HepG2 (cell line): ENCODE measurements around the gene HCLS1. TPM values are rescaled to one million over a fixed set of nuclear protein-coding genes. Genes with fewer than 3 reads are reported as not detected.

Experiments
- ATAC-seq: fragments of 200-7000 bp; cut with Tn5 transposase; 3 replicates; pipeline ENCODE4 v1.9.1; 2020; ENCODE audit warnings: mild to moderate bottlenecking, moderate library complexity
- BruUV-seq: library from RNA; stranded (reverse); fragments of 400-500 nt; replicated peaks from 2 replicates; lab custom pipeline; 2021; lab: Mats Ljungman, UMichigan
- CTCF ChIA-PET: fragments of 300-600 bp; formaldehyde crosslinking; extraction: SDS; loops from one replicate; lab custom pipeline; 2021; ENCODE audit warnings: low total read pairs, inconsistent platforms, low intra/inter-chr PET ratio; lab: Yijun Ruan, JAX
- POLR2A ChIA-PET: fragments of 350-600 bp; sonication (Branson Sonifier 250); formaldehyde crosslinking; loops from one replicate; lab custom pipeline; 2020; ENCODE audit warnings: antibody characterized with exemption, inconsistent platforms; lab: Yijun Ruan, JAX
- DNase-seq: peaks from one replicate; pipeline ENCODE4 v3.0.0-alpha.2; 2015; ENCODE audit warnings: low spot score
- FAIRE-seq: peaks from 3 replicates; lab custom pipeline; 2011; peaks lifted over from hg19 to GRCh38; lab: Jason Lieb, UNC
- H2AFZ ChIP-seq: one replicate; pipeline ENCODE4 v1.6.1; 2011; ENCODE audit warnings: low read length, inconsistent platforms
- H3K27ac ChIP-seq: fragments of 300-600 bp; 3 replicates; pipeline ENCODE4 v1.8.0; 2011; ENCODE audit warnings: mixed run types, mild to moderate bottlenecking, mixed read lengths, low read length, inconsistent platforms; ENCODE audit not compliant: insufficient read depth; ENCODE audit errors: extremely low read length
- H3K27me3 ChIP-seq, 2 experiments: fragments of 200-600 bp in 1 of 2; 2 replicates in 1 of 2; 3 replicates in 1 of 2; pipeline versions ENCODE4 v1.6.0 to v1.8.0; 2011; ENCODE audit warnings: low read length in 2 of 2, mild to moderate bottlenecking in 2 of 2, moderate library complexity in 2 of 2, inconsistent platforms in 1 of 2; ENCODE audit not compliant: insufficient read depth in 2 of 2, control insufficient read depth in 1 of 2
- H3K36me3 ChIP-seq, 2 experiments: fragments of 200-600 bp in 1 of 2; replicated peaks in 1 of 2; 2 replicates in 1 of 2; 3 replicates in 1 of 2; pipeline versions ENCODE4 v1.5.1 to v1.8.0; 2011; ENCODE audit warnings: low read length in 2 of 2, inconsistent platforms in 1 of 2; ENCODE audit not compliant: insufficient read depth in 2 of 2, control insufficient read depth in 1 of 2
- H3K4me1 ChIP-seq: 2 replicates; pipeline ENCODE4 v1.5.1; 2012; ENCODE audit warnings: low read length, inconsistent platforms; ENCODE audit not compliant: insufficient read depth
- H3K4me2 ChIP-seq: 2 replicates; pipeline ENCODE4 v1.6.0; 2011; ENCODE audit warnings: low read depth, low read length, inconsistent platforms
- H3K4me3 ChIP-seq, 3 experiments: fragments of 200-600 bp in 1 of 3; sonication (generic), shearing (Covaris generic) in 1 of 3; replicated peaks in 1 of 3; 2 replicates each; pipeline ENCODE4 v1.5.1; 2011 to 2016; ENCODE audit warnings: low read length in 3 of 3, inconsistent platforms in 2 of 3, low read depth in 2 of 3, mild to moderate bottlenecking in 2 of 3, control low read depth in 1 of 3, mixed read lengths in 1 of 3; ENCODE audit not compliant: insufficient read depth in 1 of 3
- H3K79me2 ChIP-seq: one replicate; pipeline ENCODE4 v1.6.1; 2011; ENCODE audit warnings: low read length, inconsistent platforms; ENCODE audit not compliant: insufficient read depth
- H3K9ac ChIP-seq: 2 replicates; pipeline ENCODE4 v1.6.0; 2011; ENCODE audit warnings: mild to moderate bottlenecking, low read depth, low read length, inconsistent platforms; ENCODE audit not compliant: insufficient read depth
- H3K9me3 ChIP-seq: 2 replicates; pipeline ENCODE4 v1.5.1; 2012; ENCODE audit warnings: mild to moderate bottlenecking, low read length
- H4K20me1 ChIP-seq: 2 replicates; pipeline ENCODE4 v1.6.0; 2011; ENCODE audit warnings: inconsistent platforms, mild to moderate bottlenecking, low read length, moderate library complexity; ENCODE audit not compliant: insufficient read depth
- CAMTA2 ChIP-seq: sonication (generic); formaldehyde crosslinking; IDR thresholded peaks from 2 replicates; pipeline ENCODE4 v1.4.0; 2020; ENCODE audit warnings: mild to moderate bottlenecking, missing genetic modification reagents, borderline replicate concordance
- NFATC3 ChIP-seq: sonication (generic); formaldehyde crosslinking; IDR thresholded peaks from 2 replicates; pipeline ENCODE4 v1.5.1; 2020; ENCODE audit warnings: mild to moderate bottlenecking, missing genetic modification reagents
- TCF12 ChIP-seq, 2 experiments: fragments of 450-650 bp in 1 of 2; sonication (generic) in 1 of 2; formaldehyde crosslinking in 1 of 2; IDR thresholded peaks; 2 replicates each; pipeline versions ENCODE4 v1.6.1 to v1.8.0; 2017 to 2022; ENCODE audit warnings: antibody characterized with exemption in 1 of 2, mild to moderate bottlenecking in 1 of 2, missing genetic modification reagents in 1 of 2, moderate library complexity in 1 of 2
- ZNF18 ChIP-seq: sonication (generic); formaldehyde crosslinking; IDR thresholded peaks from 2 replicates; pipeline ENCODE4 v1.8.0; 2022; ENCODE audit warnings: mild to moderate bottlenecking, missing genetic modification reagents; ENCODE audit not compliant: insufficient replicate concordance
- ZNF281 ChIP-seq: sonication (generic); formaldehyde crosslinking; IDR thresholded peaks from 2 replicates; pipeline ENCODE4 v1.4.0; 2020; ENCODE audit warnings: missing genetic modification reagents, borderline replicate concordance
- ZNF326 ChIP-seq: sonication (generic); formaldehyde crosslinking; IDR thresholded peaks from 2 replicates; pipeline ENCODE4 v1.4.0; 2020; ENCODE audit warnings: missing genetic modification reagents, borderline replicate concordance
- ZNF446 ChIP-seq: sonication (generic); formaldehyde crosslinking; IDR thresholded peaks from 2 replicates; pipeline ENCODE4 v1.5.0; 2020; ENCODE audit warnings: mild to moderate bottlenecking, missing genetic modification reagents
- ZNF703 ChIP-seq: sonication (generic); formaldehyde crosslinking; IDR thresholded peaks from 2 replicates; pipeline ENCODE4 v1.5.1; 2020; ENCODE audit warnings: missing genetic modification reagents, mild to moderate bottlenecking, moderate library complexity, borderline replicate concordance
- WGBS: methylation state at CpG from one replicate; pipeline ENCODE4 v1.1.6; 2017; ENCODE audit warnings: low lambda C conversion rate; 5-methylcytosine and 5-hydroxymethylcytosine counted together
- in situ Hi-C: cut with HindIII; loops from 2 replicates; pipeline ENCODE4 v1.10.0; 2017; ENCODE audit warnings: low pct_unique_long_range_greater_than_20kb; ENCODE audit not compliant: extremely low pct_ligation_motif_present
- intact Hi-C: fragments of 100-400 bp; cut with micrococcal nuclease; formaldehyde crosslinking; loops from one replicate; pipeline ENCODE4 v1.10.0; 2022; ENCODE audit not compliant: unreplicated experiment
- polyA plus RNA-seq, 8 experiments: library from polyadenylated mRNA; depleted of rRNA in 3 of 8; stranded (reverse) in 7 of 8; unstranded in 1 of 8; fragments of >200 nt; fragmentation: Illumina TruSeq in 4 of 8; extraction: Trizol in 4 of 8; gene quantifications; 2 replicates each; pipeline versions ENCODE4 v1.2.1 to v1.2.3, GENCODE V29; 2011 to 2016; ENCODE audit warnings: low read depth in 4 of 8, missing spikeins in 1 of 8, mixed read lengths in 1 of 8; ENCODE audit not compliant: insufficient read depth in 1 of 8
- total RNA-seq, 5 experiments: library from RNA; depleted of rRNA; stranded (reverse); fragments of >200 nt; fragmentation: Illumina TruSeq; extraction: Trizol; gene quantifications; 2 replicates each; pipeline ENCODE4 v1.2.3, GENCODE V29; 2016; ENCODE audit warnings: low read depth in 1 of 5

The HCLS1 gene
- total and polyA plus RNA-seq, 2 of the 13 experiments (the other 11 are each of a cell fraction or from before 2014, with no cell fraction given) = not detected

GRCh38 chr3:121649645-121650044 is 11.1 kb downstream of the HCLS1 start (continued):
- TF ChIP-seq NFATC3 (CRISPR knock-in tag) = no peak

- no peak for ATAC-seq
- CTCF ChIA-PET = no interaction called here
These were observed 12.3 kb downstream of the HCLS1 start for GRCh38 chr3:121648219-121648958.

More at GRCh38 chr3:121648219-121648958, 12.3 kb downstream of the HCLS1 start:
- TF ChIP-seq CAMTA2 = no peak
- TF ChIP-seq ZNF703 (CRISPR knock-in tag) = no peak
- no peak for TF ChIP-seq ZNF281 (CRISPR knock-in tag)
- no peak for TF ChIP-seq TCF12 (IDR thresholded peaks at IDR 0.05)
- no peak for TF ChIP-seq TCF12 (CRISPR knock-in tag; IDR thresholded peaks at IDR 0.05)
- no peak for TF ChIP-seq ZNF18 (CRISPR knock-in tag)
- TF ChIP-seq ZNF326 (CRISPR knock-in tag) = no peak
- no peak for TF ChIP-seq ZNF446 (CRISPR knock-in tag)
- POLR2A ChIA-PET = no interaction called here
- 57% methylated on average over 6 of the region's 6 CpGs for WGBS
- DNase-seq = no peak
- Histone ChIP-seq H3K9ac (no peak overlapping the region), H3K27me3 (no peaks in the 10 kb centered on the region), H2AFZ (no peak overlapping the region), H4K20me1 (no peaks in the 10 kb centered on the region), H3K79me2 (no peaks in the 10 kb centered on the region), H3K4me1 (no peaks in the 10 kb centered on the region), H3K9me3 (no peaks in the 10 kb centered on the region), H3K27ac (no peak overlapping the region), H3K4me3 (no peak overlapping the region), H3K4me2 (no peak overlapping the region), H3K36me3 (no peaks in the 10 kb centered on the region)
- FAIRE-seq = no peak
- intact Hi-C loops = no loop called here
- BruUV-seq = no TSS peak
- in situ Hi-C loops = no loop called here
